Stimulated activated CD4-positive, alpha-beta T cell treated with anti-CD3 and anti-CD28 coated beads, TNF-alpha, amount 100 ng/mL, for 48 hours (primary cell): ENCODE data around the gene NAGLU.
"Not testable (repeated sequence)": the region's sequence is repeated elsewhere in the genome, so short reads cannot be mapped to it uniquely, and the experiment has no call there.

Experiments
- DNase-seq, 3 donors: peaks; one replicate each; pipeline ENCODE4 v3.0.0-alpha.2; 2020; ENCODE audit warnings: low read depth in 3 of 3

The NAGLU gene

DNA sequence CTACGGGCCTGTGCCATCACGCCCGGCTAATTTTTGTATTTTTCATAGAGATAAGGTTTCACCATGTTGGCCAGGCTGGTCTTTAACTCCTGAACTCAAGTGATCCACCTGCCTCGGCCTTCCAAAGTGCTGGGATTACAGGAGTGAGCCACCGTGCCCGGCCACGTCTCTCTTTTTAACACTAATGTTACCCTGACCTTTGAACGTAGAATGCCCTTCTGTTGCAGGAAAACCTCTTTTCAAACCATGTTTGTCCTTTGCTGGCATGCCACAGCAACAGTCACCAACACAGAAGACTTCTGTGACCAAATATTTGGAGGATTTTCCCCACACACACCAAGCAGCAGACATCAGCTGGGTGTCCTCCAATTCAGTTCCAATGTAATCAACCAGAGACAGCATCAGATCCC is 8.8 kb downstream of the NAGLU start:
- DNase-seq = no peak

DNA sequence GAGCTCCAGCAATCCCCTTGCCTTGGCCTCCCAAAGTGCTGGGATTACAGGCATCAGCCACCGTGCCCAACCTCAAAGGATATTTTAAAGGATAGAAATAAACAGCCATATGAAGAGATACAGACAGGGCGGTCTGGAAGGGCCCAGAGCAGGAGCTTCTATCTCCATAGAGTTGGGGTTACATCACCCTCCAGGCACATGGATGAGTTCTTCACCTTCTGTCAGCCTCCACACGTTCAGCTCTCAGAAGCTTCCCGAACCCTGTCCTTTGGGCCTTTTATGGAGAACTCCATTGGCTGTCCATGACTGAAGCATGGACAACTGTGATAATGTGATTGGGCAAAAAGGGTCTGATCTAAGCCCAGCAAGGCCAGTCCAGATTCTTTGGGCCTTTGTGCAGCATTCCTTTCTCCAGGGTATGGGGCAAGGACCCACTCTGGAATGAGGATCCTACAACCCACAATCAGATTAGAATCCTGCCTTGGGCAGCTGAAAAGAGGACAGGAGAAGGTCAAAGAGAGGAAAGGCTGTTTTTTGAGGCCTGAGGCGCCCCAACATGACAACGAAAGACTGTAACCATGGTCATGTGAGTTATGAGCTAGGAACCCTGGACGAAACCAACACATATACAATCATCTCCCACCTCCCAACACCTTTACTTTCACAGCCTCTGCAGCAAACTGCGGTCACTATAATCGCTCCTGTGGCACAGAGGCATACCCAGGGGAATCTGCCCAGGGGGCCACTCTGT is 9.9 kb downstream of the NAGLU start:
- DNase-seq = not testable (repeated sequence)

DNA sequence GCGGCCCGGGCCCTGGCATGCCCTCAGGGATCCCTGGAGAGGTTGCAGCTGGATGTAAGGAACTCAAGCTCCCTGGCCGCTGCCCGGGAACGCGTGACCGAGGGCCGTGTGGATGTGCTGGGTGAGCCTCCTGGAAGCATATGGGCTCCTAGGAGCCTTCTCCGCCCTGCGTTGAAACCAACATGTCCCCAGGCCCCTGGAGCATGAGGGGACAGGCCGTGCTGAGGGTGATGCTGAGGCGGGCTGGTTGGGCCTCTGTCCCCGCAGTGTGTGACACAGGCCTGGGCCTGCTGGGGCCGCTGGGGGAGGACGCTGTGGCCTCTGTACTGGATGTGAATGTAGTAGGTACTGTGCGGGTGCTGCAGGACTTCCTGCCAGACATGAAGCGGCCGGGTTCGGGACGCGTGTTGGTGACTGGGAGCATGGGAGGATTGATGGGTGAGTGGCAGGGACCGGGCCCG is 11.0 kb downstream of the NAGLU start:
- no peak for DNase-seq

DNA sequence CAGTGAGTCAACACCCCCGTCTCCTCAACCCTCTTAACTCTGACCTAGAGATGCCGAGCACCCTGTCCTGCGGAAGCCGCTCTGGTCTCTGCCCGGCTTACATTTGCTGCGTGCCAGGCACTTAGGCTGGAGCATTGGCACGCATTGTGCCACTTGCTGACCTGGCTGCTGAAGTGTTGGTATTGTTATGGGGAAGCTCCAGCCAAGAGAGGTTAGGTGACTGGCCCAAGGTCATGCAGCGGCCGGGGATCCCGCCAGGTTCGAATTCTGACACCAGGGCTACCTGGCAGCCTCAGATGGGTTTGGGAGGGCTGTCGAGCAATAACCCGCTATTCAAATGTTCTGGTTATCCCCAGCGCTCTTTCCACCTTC is 11.6 kb downstream of the NAGLU start:
- DNase-seq = no peak

DNA sequence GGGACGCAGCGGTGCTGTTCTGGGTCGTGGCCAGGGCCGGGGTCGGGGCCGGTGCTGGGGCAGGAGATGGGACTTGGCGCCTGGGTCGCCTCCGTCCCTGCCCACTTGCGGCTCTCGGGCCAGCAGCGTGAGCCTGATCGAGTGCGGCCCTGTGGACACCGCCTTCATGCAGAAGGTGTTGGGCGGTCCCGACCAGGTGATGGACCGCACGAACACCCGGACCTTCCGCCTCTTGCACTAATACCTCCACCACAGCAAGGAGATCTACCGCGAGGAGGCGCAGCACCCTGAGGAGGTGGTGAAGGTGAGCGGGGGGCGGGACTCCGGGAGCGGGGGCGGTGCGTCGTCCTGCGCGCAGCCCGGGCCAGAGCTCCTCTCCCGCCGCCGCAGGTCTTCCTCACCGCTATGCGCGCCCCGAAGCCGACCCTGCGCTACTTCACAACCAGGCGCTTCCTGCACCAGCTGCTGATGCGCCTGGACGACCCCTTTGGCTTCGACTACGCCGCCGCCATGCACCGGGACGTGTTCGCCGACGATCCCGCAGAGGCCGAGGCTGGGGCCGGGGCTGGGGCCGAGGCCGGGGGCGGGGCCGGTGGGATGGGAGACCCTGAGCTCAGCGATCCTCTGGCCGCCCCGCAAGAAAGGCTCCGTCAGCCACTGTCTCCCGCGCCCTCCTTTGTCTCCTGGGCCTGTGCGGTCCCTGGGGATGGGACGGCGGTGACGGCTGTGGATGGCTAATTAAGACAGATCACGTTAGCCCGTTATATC is 12.2 kb downstream of the NAGLU start:
- DNase-seq = peak in 2 of 3 donors; percentile 61 to 81

DNA sequence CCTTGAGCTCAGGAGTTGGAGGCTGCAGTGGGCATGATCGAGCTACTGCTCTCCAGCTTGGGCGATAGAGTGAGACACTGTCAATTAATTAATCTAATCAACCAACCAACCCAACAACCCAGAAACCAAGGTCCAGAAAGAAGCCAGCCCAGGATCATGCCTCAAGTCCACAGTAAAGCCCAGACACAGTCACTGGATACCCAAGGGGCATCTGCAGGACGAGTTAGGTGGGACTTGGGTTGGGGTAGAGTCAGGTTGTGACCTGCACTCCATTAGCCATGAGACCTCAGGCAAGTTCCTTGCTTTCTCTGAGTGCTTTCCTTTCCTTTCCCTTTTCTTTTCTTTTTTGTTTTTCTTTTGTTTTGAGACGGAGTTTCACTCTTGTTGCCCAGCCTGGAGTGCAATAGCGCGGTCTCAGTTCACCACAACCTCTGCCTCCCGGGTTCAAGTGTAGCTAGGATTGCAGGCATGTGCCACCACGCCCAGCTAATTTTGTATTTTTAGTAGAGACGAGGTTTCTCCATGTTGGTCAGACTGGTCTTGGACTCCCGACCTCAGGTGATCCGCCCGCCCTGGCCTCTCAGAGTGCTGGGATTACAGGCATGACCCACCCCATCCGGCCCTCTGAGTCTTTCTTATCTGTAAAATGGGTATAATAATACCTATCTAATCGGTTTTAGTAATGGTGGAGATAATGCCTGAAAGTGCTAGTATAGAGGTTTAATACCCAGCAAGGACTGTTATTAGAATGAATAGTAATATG is 13.1 kb downstream of the NAGLU start:
- DNase-seq = no peak

DNA sequence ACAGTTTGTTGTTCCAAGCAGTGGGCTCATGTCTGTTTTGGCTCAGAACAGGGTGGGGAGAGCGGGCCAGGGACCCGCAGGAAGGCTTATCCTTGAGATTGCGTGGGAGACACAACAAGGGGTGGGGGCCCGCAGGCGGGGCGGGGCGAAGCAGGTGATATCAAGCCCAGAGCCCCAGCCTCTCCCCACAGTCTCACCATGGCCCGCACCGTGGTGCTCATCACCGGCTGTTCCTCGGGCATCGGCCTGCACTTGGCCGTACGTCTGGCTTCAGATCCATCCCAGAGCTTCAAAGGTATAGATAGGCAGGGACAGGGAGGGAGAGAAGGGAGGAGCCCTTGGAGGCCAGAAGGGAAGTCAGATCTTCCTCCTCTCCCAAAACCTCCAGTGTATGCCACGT is 16.7 kb downstream of the NAGLU start, which contains the start of gene HSD17B1:
Gene HSD17B1, plus strand, starts transcription at position 188 of the 400 bp plus-strand sequence. Its CDS starts 11 bp downstream, at position 199.
- not testable (repeated sequence) for DNase-seq

DNA sequence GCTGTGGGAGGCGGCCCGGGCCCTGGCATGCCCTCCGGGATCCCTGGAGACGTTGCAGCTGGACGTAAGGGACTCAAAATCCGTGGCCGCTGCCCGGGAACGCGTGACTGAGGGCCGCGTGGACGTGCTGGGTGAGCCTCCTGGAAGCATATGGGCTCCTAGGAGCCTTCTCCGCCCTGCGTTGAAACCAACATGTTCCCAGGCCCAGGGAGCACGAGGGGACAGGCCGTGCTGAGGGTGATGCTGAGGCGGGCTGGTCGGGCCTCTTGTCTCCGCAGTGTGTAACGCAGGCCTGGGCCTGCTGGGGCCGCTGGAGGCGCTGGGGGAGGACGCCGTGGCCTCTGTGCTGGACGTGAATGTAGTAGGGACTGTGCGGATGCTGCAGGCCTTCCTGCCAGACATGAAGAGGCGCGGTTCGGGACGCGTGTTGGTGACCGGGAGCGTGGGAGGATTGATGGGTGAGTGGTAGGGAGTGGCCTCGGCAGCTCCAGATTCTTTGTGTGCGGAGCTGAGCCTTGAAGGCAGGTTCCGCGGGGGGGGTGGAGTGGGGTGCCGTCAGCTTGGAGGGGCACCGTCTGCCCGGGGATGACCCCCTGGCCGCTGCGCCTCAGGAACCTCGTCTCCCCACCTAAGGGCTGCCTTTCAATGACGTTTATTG is 17.2 kb downstream of the NAGLU start:
- DNase-seq = no peak

DNA sequence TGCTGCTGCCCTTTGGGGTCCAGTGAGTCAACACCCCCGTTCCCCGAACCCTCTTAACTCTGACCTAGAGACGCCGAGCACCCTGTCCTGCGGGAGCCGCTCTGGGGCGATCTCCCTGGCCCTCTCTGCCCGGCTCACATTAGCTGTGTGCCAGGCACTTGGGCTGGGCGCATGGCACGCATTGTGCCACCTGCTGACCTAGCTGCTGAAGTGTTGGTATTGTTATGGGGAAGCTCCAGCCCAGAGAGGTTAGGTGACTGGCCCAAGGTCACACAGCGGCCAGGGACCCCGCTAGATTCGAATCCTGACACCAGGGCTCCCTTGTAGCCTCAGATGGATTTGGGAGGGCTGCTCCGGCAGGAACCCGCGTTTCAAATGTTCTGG is 17.8 kb downstream of the NAGLU start:
- DNase-seq = no peak

DNA sequence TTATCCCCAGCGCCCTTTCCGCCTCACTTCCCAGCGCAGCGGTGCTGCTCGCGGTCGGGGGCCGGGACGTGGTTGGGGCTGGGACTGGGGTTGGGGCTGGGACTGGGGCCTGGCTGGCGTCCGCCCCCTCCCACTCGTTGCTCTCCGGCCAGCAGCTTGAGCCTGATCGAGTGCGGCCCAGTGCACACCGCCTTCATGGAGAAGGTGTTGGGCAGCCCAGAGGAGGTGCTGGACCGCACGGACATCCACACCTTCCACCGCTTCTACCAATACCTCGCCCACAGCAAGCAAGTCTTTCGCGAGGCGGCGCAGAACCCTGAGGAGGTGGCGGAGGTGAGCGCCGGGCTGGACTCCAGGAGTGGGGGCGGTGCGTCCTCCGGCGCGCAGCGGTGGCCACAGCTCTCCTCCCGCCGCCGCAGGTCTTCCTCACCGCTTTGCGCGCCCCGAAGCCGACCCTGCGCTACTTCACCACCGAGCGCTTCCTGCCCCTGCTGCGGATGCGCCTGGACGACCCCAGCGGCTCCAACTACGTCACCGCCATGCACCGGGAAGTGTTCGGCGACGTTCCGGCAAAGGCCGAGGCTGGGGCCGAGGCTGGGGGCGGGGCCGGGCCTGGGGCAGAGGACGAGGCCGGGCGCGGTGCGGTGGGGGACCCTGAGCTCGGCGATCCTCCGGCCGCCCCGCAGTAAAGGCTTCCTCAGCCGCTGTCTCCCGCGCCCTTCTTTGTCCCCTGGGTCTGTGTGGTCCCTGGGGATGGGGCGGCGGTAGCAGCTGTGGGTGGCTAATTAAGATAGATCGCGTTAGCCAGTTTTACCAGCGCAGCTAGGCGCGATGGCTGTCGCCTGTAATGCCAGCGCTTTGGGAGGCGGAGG is 18.4 kb downstream of the NAGLU start:
- peak in 2 of 3 donors; percentile 50 to 71 for DNase-seq

DNA sequence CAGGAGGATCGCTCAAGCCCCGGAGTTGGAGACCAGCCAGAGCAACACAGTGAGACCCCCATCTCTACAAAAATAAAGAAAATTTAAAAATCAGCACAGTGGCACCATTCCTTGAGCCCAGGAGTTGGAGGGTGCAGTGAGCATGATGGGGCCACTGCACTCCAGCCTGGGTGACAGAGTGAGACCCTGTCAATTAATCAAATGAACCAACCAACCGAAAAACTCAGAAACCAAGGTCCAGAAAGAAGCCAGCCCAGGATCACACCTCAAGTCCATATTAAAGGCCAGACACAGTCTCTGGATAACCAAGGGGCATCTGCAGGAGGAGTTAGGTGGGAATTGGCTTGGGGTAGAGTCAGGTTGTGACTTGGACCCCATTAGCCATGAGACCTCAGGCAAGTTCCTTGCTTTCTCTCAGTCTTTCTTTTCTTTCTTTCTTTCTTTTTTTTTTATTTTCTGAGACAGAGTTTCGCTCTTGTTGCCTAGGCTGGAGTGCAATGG is 19.1 kb downstream of the NAGLU start:
- no peak for DNase-seq

DNA sequence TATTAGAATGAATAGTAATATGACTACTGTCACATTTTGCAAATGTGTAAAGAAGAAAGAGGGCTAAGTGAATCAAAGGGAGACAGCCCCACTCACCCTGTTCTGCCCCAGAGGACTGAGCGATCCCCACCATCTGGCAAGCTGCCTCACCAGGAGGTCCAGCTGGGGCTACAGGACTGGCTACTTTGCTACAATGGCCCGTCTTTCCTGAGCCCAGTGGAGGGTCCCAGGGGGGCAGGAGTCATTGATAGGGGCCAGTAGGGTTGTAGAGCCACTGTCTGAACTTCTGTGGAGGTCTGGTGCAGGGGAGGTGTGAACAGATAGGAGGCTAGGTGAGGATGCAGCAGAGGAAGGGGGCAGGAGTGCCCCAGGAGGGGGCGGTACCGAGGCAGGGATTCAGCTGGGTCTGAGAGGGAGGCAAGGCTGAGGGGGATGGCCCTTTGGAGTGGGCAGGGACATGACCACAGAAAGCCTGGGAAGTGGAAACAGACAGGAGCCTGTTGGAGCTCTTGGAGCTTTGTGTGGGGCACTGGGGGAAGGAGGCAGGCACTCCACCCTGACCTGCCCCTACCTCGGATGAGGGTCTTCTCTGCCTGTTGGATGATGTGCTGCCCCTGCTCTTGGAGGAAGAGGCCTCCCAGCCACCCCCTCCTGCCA is 20.0 kb downstream of the NAGLU start:
- DNase-seq = not testable (repeated sequence)

DNA sequence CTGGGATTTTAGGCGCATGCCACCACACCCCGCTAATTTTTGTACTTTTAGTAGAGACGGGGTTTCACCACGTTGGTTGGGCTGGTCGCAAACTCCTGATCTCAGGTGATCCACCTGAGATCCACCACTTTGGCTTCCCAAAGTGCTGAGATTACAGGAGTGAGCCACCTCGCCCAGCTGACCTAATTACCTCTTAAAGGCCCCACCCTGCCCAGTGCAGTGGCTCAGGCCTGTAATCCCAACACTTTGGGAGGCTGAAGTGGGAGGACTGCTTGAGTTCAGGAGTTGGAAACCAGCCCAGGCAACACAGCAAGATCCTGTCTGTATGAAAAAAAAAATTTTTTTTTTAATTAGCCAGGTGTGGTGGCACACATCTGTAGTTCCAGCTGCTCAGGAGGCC is 23.0 kb downstream of the NAGLU start:
- no peak for DNase-seq

DNA sequence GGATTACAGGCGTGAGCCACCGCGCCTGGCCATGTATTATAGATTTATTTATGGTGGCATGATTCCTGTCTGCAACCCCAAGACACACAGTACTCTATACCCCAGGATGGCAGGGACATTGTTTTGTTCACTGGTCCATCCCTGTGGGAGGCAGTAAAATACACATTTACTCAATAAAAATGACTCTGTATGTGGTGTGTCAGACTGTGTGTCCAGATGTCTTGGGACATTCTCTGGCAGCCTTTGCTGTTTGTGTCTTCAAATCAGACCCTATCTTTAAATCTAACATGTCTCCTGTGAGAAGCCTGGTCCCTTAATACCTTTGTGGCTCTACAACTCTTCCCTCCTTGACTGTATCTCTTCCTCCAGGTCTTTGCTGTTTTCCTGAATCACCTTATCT is 24.2 kb downstream of the NAGLU start:
- DNase-seq = no peak

DNA sequence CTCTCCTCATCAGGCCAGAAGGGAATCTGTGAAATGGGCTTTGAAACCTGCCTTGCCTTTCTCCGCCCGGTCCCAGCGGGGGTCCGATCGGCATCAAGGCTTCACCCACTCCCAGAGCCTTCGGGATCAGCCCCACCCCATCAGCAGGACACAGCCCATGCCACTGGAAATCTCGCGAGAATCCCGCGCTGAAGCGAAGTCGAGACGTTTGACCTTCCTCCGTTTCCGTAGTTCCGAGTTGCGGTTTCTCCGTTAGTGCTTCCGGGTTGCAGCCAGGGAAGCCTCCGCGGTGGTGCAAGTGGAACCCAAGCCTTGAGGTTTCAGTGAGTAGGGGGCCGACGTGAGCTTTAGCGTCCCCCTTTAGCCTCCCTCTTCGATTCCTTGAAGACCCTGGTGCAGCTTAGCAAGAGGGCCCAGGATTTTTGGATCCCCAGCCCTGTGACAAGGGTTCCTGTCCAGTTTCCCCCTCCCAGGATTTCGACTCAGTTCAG is 25.9 kb downstream of the NAGLU start, which contains the start of gene COASY:
Gene COASY, plus strand, starts transcription at position 252 of the 491 bp plus-strand sequence. CDS start 475 bp downstream, outside the sequence.
- peak; percentile 88 to 93 (median 89) for DNase-seq

DNA sequence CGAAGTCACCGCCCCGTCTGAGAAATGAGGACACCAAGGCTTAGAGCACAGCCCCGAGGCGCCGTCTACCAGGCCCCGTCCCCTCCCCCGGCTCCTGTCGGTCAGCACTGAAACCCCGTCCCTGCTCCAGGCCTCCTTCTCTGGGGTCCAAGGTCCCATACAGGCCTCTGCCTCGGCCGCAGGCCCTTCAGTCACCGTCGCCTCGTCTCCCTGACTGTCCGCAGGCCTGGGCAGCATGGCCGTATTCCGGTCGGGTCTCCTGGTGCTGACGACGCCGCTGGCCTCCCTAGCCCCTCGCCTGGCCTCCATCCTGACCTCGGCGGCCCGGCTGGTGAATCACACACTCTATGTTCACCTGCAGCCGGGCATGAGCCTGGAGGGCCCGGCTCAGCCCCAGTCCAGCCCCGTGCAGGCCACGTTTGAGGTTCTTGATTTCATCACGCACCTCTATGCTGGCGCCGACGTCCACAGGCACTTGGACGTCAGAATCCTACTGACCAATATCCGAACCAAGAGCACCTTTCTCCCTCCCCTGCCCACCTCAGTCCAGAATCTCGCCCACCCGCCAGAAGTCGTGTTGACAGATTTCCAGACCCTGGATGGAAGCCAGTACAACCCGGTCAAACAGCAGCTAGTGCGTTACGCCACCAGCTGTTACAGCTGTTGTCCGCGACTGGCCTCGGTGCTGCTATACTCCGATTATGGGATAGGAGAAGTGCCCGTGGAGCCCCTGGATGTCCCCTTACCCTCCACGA is 26.5 kb downstream of the NAGLU start:
- DNase-seq = no peak

DNA sequence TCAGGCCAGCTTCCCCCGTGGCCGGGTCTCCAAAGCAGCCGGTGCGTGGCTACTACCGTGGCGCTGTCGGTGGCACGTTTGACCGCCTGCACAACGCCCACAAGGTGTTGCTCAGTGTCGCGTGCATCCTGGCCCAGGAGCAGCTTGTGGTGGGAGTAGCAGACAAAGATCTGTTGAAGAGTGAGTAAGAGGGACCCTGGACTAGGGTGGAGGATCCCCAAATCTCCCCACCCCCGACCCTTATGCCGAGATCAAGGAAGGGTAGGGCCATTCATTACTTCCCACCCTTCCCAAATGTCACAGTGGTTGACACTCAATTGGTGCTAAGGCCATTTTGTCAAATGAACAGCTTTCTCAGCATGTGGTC is 27.1 kb downstream of the NAGLU start:
- DNase-seq = no peak

DNA sequence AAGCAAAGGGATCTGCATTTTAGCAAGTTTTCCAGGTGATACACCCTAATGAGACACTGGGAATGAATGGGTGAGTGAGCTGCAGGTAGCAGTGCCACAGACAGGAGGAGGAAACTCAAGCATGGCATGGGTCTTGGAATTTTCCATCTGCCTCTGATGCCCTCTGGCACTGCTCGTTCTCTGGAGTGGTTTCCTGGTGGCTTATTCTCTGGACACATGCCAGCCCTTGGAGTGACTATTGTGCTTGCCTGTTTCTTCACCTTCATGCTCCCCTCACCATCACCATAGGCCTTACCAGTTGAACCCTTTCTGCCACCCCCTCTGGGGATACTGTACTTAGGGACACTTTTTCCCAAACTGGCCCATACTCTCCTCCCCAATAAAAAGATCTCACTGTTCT is 27.5 kb downstream of the NAGLU start:
- DNase-seq = no peak

DNA sequence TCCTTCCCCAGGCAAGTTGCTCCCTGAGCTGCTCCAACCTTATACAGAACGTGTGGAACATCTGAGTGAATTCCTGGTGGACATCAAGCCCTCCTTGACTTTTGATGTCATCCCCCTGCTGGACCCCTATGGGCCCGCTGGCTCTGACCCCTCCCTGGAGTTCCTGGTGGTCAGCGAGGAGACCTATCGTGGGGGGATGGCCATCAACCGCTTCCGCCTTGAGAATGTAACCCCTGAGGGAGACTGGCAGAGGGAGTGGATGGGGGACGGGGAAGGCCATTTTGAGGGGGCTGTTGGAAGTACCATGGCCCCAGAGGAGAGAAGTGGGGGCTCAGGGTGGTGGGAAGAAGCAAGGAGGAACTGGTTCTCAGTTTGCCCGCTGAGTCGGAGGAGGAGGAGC is 27.9 kb downstream of the NAGLU start:
- DNase-seq = no peak
